Inflammatory macrophage treated with lipopolysaccharide for 1 hour (primary cell): ENCODE measurements around the gene GALNT2.

Source experiments
- DNase-seq, 2 donors: peaks; one replicate each; pipeline ENCODE4 v3.0.0-alpha.2; 2020 to 2022

The GALNT2 gene

GRCh38 chr1:230170622-230171021 lies 103.6 kb downstream of the GALNT2 start:
- DNase-seq: no peak

- no peak for DNase-seq
Measured at GRCh38 chr1:230171356-230172015, 104.4 kb downstream of the GALNT2 start.

GRCh38 chr1:230172016-230172537 lies 105.0 kb downstream of the GALNT2 start:
- DNase-seq: no peak

GRCh38 chr1:230173187-230173975 lies 106.3 kb downstream of the GALNT2 start:
- no peak for DNase-seq

GRCh38 chr1:230174041-230174440 lies 107.0 kb downstream of the GALNT2 start:
- DNase-seq: no peak

GRCh38 chr1:230174471-230175162 lies 107.6 kb downstream of the GALNT2 start:
- DNase-seq: no peak

GRCh38 chr1:230175163-230175747 lies 108.2 kb downstream of the GALNT2 start:
- DNase-seq: no peak

- DNase-seq: no peak
Measured at GRCh38 chr1:230175839-230176238, 108.8 kb downstream of the GALNT2 start.

- DNase-seq: no peak
Measured at GRCh38 chr1:230176326-230176725, 109.3 kb downstream of the GALNT2 start.

GRCh38 chr1:230176871-230177411 lies 109.9 kb downstream of the GALNT2 start:
- DNase-seq: no peak

GRCh38 chr1:230179249-230179648 lies 112.2 kb downstream of the GALNT2 start:
- no peak for DNase-seq

GRCh38 chr1:230185076-230186001 lies 118.3 kb downstream of the GALNT2 start:
- DNase-seq: no peak

- DNase-seq: no peak
Measured at GRCh38 chr1:230186003-230186863, 119.2 kb downstream of the GALNT2 start.

GRCh38 chr1:230186874-230187273 lies 119.8 kb downstream of the GALNT2 start:
- DNase-seq: no peak

- DNase-seq: no peak
Measured at GRCh38 chr1:230187290-230187689, 120.3 kb downstream of the GALNT2 start.

- DNase-seq: no peak
Measured at GRCh38 chr1:230188826-230189225, 121.8 kb downstream of the GALNT2 start.

- DNase-seq: no peak
Measured at GRCh38 chr1:230189341-230189740, 122.3 kb downstream of the GALNT2 start.

- no peak for DNase-seq
Measured at GRCh38 chr1:230189824-230190223, 122.8 kb downstream of the GALNT2 start.

GRCh38 chr1:230191079-230191804 lies 124.2 kb downstream of the GALNT2 start:
- peak; percentile 85 to 90 for DNase-seq

GRCh38 chr1:230191855-230192254 lies 124.8 kb downstream of the GALNT2 start:
- no peak for DNase-seq
